Stimulated activated CD4-positive, alpha-beta T cell treated with anti-CD3 and anti-CD28 coated beads, Interleukin-12 subunit alpha, Interleukin-12 subunit beta, amount 100 ng/mL, for 48 hours (primary cell): ENCODE results near the gene HIF3A.
A peak's percentile ranks its signal among the peaks of the same experiment; 100 is the strongest.
"Not testable (repeated sequence)": the region's sequence is repeated elsewhere in the genome, so short reads cannot be mapped to it uniquely, and the experiment has no call there.

Experiments
- DNase-seq, 3 donors: peaks; one replicate each; pipeline ENCODE4 v3.0.0-alpha.2; 2020; ENCODE audit warnings: low read depth in 2 of 3, low spot score in 1 of 3

Gene HIF3A

DNA sequence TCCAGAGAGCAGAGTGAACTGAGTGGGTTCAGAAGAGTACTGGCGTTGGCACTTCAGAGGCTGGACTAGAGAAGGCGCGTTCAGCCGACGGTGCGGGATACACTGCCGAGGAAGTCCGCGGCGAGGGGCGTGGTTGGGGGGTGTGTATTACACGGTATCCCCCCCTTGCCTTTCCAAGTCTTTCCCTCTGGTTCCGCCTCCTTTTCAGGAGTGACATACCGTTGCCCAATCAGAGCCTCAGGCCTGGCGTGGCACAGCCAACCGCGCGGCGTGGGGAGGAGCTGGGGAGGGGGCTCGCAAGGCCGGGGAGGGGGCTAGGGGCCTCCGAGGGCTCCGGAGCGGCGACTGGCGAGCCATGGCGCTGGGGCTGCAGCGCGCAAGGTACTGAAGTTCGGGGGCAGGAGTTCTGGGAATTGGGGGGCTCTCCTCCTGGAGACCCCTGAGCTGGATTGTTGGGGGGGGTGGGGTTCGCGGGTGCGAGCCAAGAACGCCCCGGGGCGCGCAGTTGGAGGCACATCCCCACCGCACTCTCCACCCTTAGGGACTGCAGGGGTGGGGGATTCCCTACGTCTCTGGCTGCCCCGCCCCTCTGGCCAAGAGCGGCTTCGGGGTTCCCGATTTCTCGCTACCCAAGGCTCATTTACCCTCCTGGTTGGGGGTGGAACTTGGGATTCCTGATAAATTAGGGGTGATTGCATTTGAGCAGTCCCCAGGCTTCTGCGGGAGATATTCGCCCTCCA, at the start of gene HIF3A:
HIF3A (plus strand) TSS at position 321 of the 740 bp plus-strand sequence; CDS start at position 356, 35 bp downstream.
- no peak for DNase-seq

DNA sequence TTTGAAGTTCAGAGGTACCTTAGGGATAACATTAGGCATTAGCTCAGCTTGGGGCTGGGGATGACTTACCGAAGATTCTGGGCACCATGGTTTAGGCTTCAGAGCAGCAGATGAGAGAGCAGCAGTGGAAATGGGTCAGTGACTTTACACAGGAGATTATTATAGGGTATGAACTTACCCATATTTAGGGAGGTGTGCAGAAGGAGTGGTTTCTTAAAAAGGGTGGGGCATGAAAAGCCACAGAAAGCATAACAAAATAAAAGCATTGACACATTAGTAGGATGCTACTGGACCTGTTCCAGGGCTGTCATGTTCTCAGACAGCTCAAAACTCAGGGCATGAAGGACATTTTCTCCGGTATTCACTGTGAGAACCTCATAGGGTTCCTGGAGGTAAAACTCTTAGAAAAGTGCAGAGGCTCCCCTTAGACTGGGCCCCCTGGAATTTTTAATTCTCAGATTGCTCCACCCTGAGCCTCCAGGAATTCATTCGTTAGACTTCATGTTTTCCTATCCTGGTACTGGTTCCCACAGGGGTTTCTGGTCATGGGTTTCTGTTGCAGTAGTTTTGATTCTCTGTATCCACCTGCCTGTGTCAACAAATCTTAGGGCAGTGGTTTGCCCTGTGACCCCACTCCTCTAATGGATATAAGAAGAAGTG, 46.6 kb upstream of the HIF3A start:
- DNase-seq = no peak

DNA sequence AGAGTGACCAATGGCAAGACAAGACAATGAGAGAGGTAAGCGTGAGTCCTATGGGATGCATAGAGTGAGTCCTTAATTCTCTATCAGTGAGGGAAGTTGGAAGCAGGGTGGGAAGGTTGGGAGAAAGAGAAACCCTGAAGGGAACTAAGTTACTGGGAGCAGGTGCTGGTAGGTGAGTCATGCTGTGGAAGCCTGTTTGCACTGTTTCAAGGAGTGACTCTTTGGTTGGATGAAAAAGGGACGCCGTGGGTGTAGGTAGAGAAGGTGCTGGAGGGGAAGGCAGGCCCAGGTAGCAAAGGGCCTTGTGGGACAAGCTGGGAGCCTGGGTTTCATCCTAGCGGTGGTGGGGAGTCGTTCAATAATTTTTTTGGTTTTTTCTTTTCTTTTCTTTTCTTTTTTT, 45.4 kb upstream of the HIF3A start:
- DNase-seq = no peak

DNA sequence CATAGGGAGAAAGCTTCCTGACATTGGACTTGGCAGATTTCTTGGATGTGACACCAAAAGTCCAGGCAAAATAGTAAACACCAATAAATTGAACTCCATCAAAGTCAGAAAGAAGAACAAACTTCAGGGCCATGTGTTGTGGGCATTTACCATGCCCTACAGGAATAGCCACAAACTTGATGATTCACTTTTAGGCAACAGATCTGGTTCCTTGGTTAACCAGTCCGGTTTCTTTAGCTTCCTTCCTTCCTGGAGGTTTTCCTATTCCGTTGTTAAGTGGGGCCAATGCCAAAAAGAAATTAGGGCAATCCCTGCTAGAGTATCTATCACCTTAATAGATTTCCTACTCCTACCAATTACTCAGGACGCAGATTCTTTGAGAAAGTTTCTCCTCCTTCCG, 42.1 kb upstream of the HIF3A start:
- no peak for DNase-seq

DNA sequence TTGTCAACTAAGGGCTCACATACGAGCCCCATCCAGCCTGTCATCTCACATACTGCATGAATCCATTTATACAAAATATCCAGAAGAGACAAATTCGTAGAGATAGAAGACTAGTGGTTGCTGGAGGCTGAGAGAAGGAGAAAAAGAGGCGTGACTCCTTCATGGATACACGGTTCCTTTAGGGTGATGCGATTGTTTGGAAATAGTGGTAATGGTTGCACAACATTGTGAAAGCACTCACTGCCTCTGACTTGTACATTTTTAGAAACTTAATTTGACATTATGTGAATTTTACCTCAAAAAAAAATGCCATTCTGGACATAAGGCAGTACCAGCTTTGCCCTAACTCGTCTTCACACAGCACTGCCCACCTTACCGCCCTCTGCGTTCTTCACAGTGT, 40.0 kb upstream of the HIF3A start:
- no peak for DNase-seq

DNA sequence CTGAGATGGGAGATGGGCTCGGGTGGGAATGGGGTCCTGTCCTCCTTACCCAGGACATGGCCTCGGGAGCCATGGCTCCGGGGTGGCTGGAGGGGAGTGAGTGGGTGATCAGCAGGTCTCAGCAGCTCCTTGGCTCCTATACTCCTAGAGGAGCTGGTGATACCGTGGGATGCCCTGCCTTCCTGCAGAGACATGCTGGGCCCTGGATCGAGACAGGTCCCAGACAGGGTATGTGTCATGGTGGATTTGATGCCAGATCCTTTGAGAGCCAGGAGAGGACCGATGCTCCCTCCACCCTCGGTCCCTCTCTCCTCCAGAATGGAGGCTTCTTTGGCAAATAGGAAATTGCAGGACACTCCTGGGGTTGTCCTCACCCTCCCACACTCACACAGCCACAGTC, 35.3 kb upstream of the HIF3A start:
- DNase-seq = not testable (repeated sequence)

DNA sequence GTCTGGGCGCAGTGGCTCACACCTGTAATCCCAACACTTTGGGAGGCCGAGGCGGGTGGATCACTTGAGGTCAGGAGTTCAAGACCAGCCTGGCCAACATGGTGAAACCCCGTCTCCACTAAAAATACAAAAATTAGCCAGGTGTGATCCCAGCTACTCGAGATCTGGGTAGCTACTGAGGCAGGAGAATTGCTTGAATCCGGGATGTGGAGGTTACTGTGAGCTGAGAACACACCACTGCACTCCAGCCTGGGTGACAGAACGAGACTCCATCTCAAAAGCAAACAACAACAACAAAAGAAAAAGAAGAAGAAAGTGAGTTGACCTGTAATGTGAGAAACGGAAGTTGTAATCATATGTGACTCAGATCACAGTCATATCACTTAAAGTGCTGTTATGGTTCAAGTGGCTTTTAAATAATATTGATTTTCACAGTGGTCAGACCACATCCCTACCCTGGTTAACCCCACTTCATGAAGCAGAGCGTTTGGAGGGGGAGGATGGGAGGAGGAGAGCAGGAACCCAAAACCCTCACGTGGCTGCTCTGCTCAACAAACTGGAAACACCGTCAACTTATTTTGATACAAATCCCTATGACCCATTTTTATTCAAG, 34.1 kb upstream of the HIF3A start:
- peak; percentile 47 to 61 (median 56) for DNase-seq

DNA sequence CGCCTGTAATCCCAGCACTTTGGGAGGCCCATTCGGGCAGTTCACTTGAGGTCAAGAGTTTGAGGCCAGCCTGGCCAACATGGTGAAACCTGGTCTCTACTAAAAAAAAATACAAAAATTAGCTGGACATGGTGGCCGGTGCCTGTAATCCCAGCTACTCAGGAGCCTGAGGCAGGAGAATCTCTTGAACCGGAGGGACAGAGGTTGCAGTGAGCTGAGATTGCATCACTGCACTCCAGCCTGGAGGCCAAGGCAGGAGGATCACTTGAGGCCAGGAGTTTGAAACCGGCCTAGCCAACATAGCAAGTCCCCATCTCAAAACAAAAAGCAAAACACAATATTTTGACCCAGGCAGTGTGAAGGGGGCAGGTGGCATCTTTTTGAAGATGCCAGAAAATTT, 32.0 kb upstream of the HIF3A start:
- DNase-seq = not testable (repeated sequence)

DNA sequence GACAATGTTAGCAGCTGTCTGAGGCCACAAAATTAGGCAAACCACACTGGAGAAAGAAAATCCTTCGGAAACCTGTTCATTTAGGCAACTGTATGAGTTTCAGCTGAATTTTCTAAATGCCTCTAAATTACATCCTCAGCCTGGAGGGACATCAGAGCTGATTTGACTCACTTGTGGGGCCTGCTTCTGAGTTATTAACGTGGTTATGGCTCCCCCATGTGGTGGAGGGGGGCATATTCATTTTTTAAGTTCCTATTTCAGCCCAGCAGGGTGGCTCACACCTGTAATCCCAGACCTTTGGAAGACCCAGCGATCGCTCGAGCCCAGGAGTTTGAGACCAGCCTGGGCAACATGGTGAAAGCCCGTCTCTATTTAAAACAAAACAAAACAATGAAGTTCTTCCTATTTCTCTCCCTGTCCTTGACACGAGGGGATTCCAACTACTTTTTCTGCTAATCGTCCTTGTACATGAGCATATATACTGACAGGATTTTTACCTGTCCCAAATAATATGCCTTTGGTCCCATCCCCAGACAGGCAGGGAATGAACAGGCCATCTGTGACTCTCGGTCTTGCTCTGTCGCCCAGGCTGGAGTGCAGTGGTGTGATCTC, 31.5 kb upstream of the HIF3A start:
- DNase-seq = peak; percentile 51 to 78 (median 56)

DNA sequence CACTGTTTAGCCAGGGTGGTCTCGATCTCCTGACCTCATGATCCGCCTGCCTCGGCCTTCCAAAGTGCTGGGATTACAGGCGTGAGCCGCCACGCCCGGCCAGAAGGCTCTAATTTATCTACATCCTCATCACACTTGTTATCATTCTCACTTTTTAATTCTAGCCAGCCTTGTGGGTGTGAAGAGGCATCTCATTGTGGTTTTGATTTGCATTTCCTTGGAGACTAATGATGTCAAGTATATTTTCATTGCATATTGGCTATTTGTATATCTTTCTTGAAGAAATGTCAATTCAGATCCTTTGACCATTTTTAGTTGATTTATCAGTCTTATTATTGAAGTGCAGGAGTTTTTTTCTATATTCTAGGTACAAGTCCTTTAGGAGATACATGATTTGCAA, 27.7 kb upstream of the HIF3A start:
- DNase-seq = no peak

DNA sequence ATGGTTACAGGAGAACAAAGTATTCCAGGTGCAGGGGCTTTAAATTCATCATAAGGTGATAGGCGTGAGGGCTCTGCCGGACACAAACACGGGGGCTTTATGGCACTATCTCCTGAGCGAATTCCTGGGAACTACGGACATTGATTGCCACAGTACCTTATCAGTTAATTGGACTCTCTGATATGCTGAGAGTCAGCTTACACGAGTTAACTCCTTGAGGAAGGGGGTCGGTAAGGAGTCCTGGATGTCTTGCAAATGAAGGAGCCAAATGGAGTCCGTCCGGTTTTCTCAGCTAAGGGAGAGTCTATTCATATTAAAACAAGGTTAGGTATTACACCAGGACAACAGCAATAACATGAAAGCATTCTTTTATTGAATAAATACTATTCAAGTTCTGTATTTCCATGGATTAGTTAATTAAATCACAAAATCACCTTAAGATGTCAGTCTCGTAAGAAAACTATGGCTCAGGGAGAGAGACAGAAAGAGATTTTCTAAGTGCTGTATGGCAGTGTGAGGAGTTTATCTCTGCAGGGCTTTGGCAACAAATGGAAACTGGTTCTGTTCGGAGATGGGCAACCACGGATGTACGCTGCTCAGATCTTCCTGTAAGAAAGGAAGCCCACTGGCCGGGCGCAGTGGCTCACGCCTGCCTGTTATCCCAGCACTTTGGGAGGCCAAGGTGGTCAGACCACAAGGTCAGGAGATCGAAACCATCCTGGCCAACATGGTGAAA, 26.2 kb upstream of the HIF3A start:
- DNase-seq = no peak

DNA sequence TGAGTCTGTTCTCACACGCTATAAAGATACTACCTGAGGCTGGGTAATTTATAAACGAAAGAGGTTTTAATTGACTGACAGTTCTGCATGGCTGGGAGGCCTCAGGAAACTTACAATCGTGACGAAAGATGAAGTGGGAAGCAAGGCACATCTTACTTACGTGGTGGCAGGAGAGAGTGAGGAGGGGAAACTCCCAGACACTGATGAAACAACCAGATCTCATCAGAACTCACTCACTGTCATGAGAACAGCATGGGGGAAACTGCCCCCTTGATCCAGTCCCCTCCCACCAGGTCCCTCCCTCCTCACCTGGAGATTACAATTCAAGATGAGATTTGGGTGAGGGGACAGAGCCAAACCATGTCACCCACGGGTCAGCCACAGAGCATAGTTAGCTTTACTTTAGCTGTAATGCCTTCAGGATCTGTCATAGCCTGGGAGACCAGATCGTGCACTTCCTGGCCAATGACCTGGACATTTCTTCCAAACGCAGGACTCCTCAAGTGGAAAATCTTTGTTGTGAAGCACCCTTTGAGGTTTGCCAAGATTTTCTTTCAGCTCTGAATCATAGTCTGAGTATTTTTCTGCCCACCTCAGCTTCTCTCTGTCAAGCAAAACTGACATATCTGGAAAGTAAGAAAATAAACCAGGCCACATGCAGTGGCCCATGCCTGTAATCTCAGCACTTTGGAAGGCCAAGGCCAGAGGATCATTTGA, 25.2 kb upstream of the HIF3A start:
- DNase-seq = no peak

DNA sequence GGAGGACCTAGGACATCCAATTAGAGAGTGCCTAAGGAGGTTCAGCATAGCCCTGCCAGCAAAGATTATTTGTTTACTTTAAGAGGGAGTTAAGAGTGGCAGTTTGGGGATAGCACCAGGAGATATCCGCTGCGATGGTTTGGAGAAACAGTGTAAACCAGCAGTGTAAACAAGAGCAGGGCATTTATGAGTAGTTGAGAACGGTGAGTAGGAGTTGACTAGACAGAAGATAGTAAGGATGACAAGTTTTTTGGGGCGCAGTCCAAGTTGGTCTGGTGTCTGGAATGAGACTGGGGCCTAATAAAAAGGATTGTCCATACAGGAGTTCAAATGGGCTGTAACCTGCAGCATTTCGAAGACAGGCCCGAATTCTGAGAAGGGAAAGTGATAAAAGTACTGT, 22.9 kb upstream of the HIF3A start:
- DNase-seq = not testable (repeated sequence)

DNA sequence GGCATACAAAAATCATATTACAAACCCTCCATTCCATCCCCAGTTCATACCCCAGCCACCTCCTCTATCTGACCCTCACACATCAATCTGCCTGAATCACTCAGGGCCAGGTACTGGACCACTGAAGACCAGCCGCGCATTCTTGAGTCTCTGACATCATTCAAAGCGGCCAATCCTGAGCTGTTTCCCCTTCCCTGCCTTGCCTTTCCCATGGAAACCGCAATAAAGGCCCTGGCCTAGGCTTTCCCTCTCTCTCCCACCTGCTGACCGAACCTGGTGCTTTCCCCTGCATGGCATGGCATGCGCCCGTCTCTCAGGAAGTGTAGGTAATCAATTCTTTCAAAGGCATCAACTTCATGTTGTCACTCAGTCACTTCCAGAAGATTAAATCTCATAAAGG, 17.7 kb upstream of the HIF3A start:
- no peak for DNase-seq

DNA sequence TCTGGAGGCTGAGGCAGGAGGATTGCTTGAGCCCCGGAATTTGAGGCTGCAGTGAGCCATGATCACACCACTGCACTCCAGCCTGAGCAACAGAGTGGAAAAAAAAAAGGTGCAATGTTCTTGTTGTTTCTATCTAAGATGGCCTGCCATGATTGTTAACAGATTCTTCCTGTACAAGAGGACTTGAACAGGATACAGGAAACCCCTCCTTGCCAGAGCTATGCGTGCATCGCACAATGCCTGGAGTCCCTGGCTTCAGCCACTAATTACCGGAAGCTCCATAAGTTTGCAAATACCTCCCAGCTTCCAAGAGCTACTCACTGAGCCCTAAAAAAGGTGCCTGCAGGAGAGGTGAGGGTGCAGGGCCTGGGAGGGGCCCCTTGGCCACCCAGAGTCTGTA, 13.1 kb upstream of the HIF3A start:
- DNase-seq = no peak

DNA sequence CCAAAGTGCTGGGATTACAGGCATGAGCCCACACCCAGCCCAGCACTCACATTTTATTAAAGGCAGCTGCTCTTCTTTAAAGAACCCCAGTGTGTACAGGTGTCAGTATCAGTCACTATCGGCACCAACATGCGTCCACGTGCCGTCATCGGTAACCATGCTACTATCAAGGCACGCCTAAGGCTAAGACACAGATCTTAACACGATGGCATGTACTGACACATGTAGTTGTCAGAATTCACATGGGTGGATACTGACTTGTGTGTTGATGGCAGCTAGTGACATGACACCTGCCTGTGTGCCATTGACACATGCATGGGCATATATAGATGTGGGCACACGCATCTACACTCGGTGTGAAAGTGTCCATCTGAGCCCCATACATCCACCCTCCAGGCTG, 12.2 kb upstream of the HIF3A start:
- DNase-seq = no peak

DNA sequence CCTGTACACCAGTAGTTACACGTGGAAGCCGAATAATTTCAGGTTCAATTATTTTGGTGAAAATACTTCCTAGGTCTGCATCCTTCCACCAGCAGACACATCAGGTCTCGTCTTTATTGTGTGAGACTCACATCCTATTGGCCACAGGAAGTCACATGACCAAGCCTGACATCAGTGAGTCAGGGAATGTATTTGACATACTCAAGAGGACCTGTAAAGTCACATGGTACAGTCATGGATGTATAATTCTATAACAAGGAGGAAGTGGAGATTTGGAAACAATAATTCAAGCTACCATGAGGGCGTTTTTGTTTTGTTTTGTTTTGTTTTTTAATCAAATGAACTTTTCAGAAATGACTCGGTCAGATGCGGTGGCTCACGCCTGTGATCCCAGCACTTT, 9.3 kb upstream of the HIF3A start:
- DNase-seq = no peak

DNA sequence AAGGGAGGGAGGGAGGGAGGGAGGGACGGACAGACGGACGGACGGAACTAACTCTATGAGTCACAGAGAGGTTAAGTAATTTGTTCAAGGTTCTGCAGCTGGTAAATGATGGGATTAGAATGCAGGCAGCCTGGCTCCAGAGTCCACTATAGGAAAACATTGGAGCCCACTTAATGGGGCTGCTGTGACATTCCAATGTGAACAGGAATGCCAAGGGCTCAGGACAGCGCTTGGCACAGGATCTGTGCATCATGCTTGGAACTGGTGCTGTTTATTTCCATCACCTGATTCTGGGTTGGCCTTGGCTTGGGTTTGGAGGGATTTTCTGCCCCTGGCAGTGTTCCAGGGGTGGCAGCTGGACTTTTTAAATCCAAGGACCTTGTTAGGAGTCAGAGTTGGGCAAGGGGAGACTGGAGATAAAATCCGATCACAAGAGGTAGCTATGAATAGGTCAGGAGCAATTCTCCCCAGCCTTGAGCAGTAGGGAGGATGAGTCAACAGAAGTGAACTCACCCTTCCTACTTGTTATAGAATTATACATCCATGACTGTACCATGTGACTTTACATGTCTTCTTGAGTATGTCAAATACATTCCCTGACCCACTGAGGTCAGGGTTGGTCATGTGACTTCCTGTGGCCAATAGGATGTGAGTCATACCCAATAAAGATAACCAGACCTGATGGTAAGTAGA, 7.8 kb upstream of the HIF3A start:
- DNase-seq = no peak

DNA sequence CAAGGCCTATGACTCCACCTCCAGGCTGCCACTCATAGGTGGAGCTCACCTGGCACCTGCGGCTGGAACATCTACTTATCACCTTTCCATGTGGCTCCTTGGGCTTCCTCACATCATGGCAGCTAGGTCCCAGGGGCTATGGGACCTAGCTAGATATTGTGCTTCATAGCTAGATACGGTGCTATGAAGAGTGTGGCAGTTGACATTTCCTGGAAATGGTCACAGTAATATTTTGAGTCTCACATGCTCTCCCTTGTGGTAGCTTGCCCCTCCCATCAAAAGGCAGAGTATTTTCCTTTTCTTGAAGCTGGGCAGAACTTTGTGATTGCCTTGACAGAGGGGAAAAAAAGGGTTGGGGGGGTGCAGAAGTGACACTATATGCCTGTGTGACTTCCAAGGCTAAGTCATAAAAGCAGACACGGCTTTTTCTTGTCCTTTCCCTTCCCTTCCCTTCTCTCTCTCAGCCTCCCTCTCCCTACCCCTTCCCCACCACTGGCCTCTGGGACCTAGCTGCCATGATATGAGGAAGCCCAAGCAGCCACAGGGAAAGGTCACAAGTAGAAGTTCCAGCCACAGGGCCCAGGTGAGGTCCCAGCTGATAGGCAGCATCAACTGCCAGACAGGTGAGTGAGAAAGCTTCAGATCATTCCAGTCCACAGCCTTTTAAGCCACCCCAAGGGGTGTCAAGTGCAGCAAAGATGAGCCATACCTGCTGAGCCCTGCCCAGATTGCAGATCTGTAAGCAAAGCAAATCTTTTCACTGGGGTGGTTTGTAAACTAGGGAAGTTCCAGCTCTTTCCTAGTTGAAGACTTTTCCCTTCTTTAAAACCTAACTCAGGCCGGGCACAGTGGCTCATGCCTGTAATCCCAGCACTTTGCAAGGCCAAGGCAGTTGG, 6.9 kb upstream of the HIF3A start:
- no peak for DNase-seq
